Caco-2 (cell line): Measurements from ENCODE around the gene GNAQ. TPM values are rescaled to one million over a fixed set of nuclear protein-coding genes. Genes with fewer than 3 reads are reported as not detected.

Source experiments
- BruUV-seq: library from RNA; stranded (reverse); fragments of 400-500 nt; replicated peaks from 2 replicates; lab custom pipeline; 2021; lab: Mats Ljungman, UMichigan
- CTCF ChIA-PET: fragments of 300-600 bp; sonication (Branson Sonifier 250); formaldehyde crosslinking; loops from one replicate; lab custom pipeline; 2022; ENCODE audit warnings: antibody characterized with exemption; lab: Charles Lee
- POLR2A ChIA-PET: fragments of 300-600 bp; sonication (Branson Sonifier 250); formaldehyde crosslinking; loops from one replicate; lab custom pipeline; 2022; ENCODE audit warnings: antibody characterized with exemption; lab: Charles Lee
- DNase-seq, 2 experiments: peaks; one replicate each; pipeline versions ENCODE4 v3.0.0 to v3.0.0-alpha.2; 2020 to 2022
- H3K27me3 ChIP-seq: replicated peaks from 2 replicates; pipeline ENCODE4 v1.6.0; 2011; ENCODE audit warnings: low read length; ENCODE audit not compliant: control insufficient read depth, insufficient read depth
- H3K36me3 ChIP-seq: 2 replicates; pipeline ENCODE4 v1.5.1; 2011; ENCODE audit warnings: low read length; ENCODE audit not compliant: control insufficient read depth, insufficient read depth
- H3K4me1 ChIP-seq: fragments of 250-450 bp; sonication (Bioruptor Pico); 2 replicates; pipeline ENCODE4 v1.5.1; 2020; ENCODE audit warnings: mild to moderate bottlenecking
- H3K4me3 ChIP-seq: 2 replicates; pipeline ENCODE4 v1.5.1; 2011; ENCODE audit warnings: low read depth, mild to moderate bottlenecking, control low read depth, low read length
- H3K9me3 ChIP-seq: fragments of 250-450 bp; sonication (Bioruptor Pico); 2 replicates; pipeline ENCODE4 v1.5.1; 2020; ENCODE audit warnings: mild to moderate bottlenecking, moderate library complexity
- H3K27ac Mint-ChIP-seq: one replicate; pipeline ENCODE4 v1.8.0; 2022; ENCODE audit warnings: mixed read lengths; ENCODE audit not compliant: unreplicated experiment
- H3K27me3 Mint-ChIP-seq: one replicate; pipeline ENCODE4 v1.8.0; 2022; ENCODE audit warnings: mixed read lengths; ENCODE audit not compliant: insufficient read depth, unreplicated experiment
- H3K36me3 Mint-ChIP-seq: one replicate; pipeline ENCODE4 v1.8.0; 2022; ENCODE audit warnings: mild to moderate bottlenecking, mixed read lengths; ENCODE audit not compliant: insufficient read depth, unreplicated experiment
- H3K4me1 Mint-ChIP-seq: one replicate; pipeline ENCODE4 v1.8.0; 2022; ENCODE audit warnings: low read depth, mixed read lengths; ENCODE audit not compliant: unreplicated experiment
- H3K4me3 Mint-ChIP-seq: one replicate; pipeline ENCODE4 v1.8.0; 2022; ENCODE audit warnings: mild to moderate bottlenecking, moderate library complexity, mixed read lengths; ENCODE audit not compliant: unreplicated experiment
- H3K9me3 Mint-ChIP-seq: one replicate; pipeline ENCODE4 v1.8.0; 2022; ENCODE audit warnings: mixed read lengths; ENCODE audit not compliant: unreplicated experiment
- intact Hi-C: fragments of 100-400 bp; cut with micrococcal nuclease; formaldehyde crosslinking; loops from one replicate; pipeline ENCODE4 v1.10.0; 2022; ENCODE audit not compliant: unreplicated experiment
- total RNA-seq: library from RNA; stranded (reverse); gene quantifications from 2 replicates; pipeline ENCODE4 v1.2.3, GENCODE V29; 2022
- TF ChIP-seq, protein P1 (sequence below), 2 experiments: fragments of 200-600 bp in 1 of 2; IDR thresholded peaks; 1 replicate in 1 of 2; 2 replicates in 1 of 2; pipeline versions ENCODE4 v1.5.1 to v1.8.0; 2011 to 2022; ENCODE audit warnings: antibody characterized with exemption in 1 of 2, control low read depth in 1 of 2, inconsistent platforms in 1 of 2, low read depth in 1 of 2, low read length in 1 of 2, mild to moderate bottlenecking in 1 of 2, moderate library complexity in 1 of 2; ENCODE audit not compliant: insufficient read depth in 1 of 2, severe bottlenecking in 1 of 2, unreplicated experiment in 1 of 2

GNAQ gene
- total RNA-seq, 1 experiment from 2014 or later: 10.1 TPM

DNA sequence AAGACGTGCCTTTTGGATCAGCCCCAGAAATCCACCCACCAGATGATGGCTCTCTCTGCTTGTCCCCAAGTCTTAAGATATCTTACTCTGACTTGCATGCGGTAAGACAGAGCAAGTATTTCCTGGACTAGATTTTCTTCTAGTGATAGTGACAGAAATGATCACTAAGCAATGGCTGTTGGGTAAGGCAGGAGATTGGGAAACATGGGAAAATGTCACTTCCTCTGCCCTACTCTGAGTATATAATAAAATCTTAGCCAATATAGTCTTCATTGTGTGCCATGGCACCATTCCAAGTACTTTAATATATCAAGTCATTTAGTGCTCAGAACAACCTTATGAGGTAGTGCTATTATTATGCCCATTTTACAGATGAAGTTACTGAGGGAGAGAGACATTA is 352.5 kb downstream of the GNAQ start:
- H3K27ac Mint-ChIP-seq: no peak overlapping the region
- BruUV-seq: no TSS peak
- H3K36me3 ChIP-seq: no peaks in the 10 kb centered on the region
- intact Hi-C loops: no loop called here
- no peak for DNase-seq
- TF ChIP-seq, protein P1, sequence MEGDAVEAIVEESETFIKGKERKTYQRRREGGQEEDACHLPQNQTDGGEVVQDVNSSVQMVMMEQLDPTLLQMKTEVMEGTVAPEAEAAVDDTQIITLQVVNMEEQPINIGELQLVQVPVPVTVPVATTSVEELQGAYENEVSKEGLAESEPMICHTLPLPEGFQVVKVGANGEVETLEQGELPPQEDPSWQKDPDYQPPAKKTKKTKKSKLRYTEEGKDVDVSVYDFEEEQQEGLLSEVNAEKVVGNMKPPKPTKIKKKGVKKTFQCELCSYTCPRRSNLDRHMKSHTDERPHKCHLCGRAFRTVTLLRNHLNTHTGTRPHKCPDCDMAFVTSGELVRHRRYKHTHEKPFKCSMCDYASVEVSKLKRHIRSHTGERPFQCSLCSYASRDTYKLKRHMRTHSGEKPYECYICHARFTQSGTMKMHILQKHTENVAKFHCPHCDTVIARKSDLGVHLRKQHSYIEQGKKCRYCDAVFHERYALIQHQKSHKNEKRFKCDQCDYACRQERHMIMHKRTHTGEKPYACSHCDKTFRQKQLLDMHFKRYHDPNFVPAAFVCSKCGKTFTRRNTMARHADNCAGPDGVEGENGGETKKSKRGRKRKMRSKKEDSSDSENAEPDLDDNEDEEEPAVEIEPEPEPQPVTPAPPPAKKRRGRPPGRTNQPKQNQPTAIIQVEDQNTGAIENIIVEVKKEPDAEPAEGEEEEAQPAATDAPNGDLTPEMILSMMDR (IDR thresholded peaks at IDR 0.05; ENCODE audit: insufficient read depth in 1 of 2, low read depth in 1 of 2, low read length in 1 of 2, severe bottlenecking in 1 of 2, unreplicated experiment in 1 of 2): no peak
- ChIA-PET POLR2A (no interaction called here), CTCF (no interaction called here)
- H3K9me3 Mint-ChIP-seq: no peaks in the 10 kb centered on the region
- H3K4me3 Mint-ChIP-seq: no peak overlapping the region
- H3K36me3 Mint-ChIP-seq: no peaks in the 10 kb centered on the region
- no peaks in the 10 kb centered on the region for H3K27me3 Mint-ChIP-seq
- H3K9me3 ChIP-seq: no peaks in the 10 kb centered on the region
- H3K4me1 Mint-ChIP-seq: no peaks in the 10 kb centered on the region
- H3K27me3 ChIP-seq: no peaks in the 10 kb centered on the region
- H3K4me3 ChIP-seq: no peak overlapping the region
- H3K4me1 ChIP-seq: no peaks in the 10 kb centered on the region

DNA sequence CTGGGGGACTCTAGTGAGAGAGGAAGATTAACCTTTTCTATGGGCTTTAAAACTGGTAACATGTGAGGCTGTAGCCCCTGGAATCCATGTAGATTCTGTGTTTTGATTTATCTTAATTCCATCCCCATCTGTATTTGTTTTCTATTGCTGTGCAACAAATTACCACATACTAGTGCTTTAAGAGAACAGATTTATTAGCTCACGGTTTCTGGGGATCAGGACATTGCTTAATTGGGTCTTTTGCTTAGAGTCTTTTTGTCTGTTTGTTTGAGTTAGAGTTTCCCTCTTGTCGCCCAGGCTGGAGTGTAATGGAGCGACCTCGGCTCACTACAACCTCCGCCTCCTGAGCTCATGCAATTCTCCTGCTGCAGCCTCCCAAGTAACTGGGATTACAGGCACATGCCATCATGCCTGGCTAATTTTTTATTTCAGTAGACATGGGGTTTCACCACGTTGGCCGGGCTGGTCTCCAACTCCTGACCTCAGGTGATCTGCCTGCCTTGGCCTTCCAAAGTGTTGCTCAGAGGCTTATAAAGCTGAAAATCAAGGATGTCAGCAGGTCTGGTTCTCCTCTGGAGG is 353.6 kb downstream of the GNAQ start:
- TF ChIP-seq, protein P1 (IDR thresholded peaks at IDR 0.05; ENCODE audit: insufficient read depth in 1 of 2, low read depth in 1 of 2, low read length in 1 of 2, severe bottlenecking in 1 of 2, unreplicated experiment in 1 of 2): no peak
- no peak for DNase-seq
- BruUV-seq: no TSS peak
- Histone ChIP-seq H3K4me3 (no peak overlapping the region), H3K36me3 (no peaks in the 10 kb centered on the region), H3K27me3 (no peaks in the 10 kb centered on the region), H3K4me1 (no peaks in the 10 kb centered on the region), H3K9me3 (no peaks in the 10 kb centered on the region)
- Mint-ChIP-seq H3K36me3 (no peaks in the 10 kb centered on the region), H3K4me1 (no peaks in the 10 kb centered on the region), H3K27me3 (no peaks in the 10 kb centered on the region), H3K27ac (no peak overlapping the region), H3K4me3 (no peak overlapping the region), H3K9me3 (no peaks in the 10 kb centered on the region)
- intact Hi-C loops: no loop called here
- ChIA-PET POLR2A (no interaction called here), CTCF (no interaction called here)

DNA sequence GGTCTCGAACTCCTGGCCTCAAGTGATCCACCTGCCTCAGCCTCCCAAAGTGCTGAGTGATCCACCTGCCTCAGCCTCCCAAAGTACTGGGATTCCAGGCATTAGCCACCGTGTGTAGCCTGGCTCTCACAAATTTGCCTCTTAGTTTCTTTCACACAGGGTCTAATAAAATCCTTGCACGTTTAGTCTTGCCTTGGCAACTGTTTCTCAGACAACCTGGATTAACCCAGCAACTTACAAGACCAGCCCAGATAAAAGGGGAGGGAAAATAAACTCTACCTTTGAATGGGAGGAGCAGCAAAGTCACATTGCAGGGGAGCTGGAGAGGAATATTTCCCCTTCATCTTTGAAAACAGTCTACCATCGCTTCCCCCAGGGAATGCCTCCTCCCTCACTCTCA is 354.2 kb downstream of the GNAQ start:
- intact Hi-C loops: no loop called here
- no peak overlapping the region for H3K4me3 Mint-ChIP-seq
- ChIA-PET POLR2A (no interaction called here), CTCF (no interaction called here)
- H3K27me3 ChIP-seq: no peaks in the 10 kb centered on the region
- H3K27me3 Mint-ChIP-seq: no peaks in the 10 kb centered on the region
- H3K36me3 Mint-ChIP-seq: no peaks in the 10 kb centered on the region
- no peak for DNase-seq
- no peaks in the 10 kb centered on the region for H3K4me1 ChIP-seq
- H3K9me3 Mint-ChIP-seq: no peaks in the 10 kb centered on the region
- H3K4me3 ChIP-seq: no peak overlapping the region
- H3K27ac Mint-ChIP-seq: no peak overlapping the region
- TF ChIP-seq, protein P1 (IDR thresholded peaks at IDR 0.05; ENCODE audit: insufficient read depth in 1 of 2, low read depth in 1 of 2, low read length in 1 of 2, severe bottlenecking in 1 of 2, unreplicated experiment in 1 of 2): no peak
- H3K9me3 ChIP-seq: no peaks in the 10 kb centered on the region
- H3K36me3 ChIP-seq: no peaks in the 10 kb centered on the region
- BruUV-seq: no TSS peak
- no peaks in the 10 kb centered on the region for H3K4me1 Mint-ChIP-seq
